NCI-H774 (cell line): ENCODE results near the gene RAB4A.

Experiments
- DNase-seq: peaks from one replicate; lab custom pipeline; 2025; lab: John Stamatoyannopoulos, UW

The RAB4A gene

GRCh38 chr1:229244091-229244490 is 26.8 kb upstream of the RAB4A start:
- no peak for DNase-seq

- DNase-seq, result no peak
Observed at GRCh38 chr1:229247871-229248270, 23.0 kb upstream of the RAB4A start.

GRCh38 chr1:229248821-229249817 is 21.8 kb upstream of the RAB4A start:
- DNase-seq, result no peak

- DNase-seq, result no peak
Observed at GRCh38 chr1:229249854-229250644, 20.9 kb upstream of the RAB4A start.

GRCh38 chr1:229251185-229251584 is 19.7 kb upstream of the RAB4A start:
- no peak for DNase-seq

GRCh38 chr1:229252228-229252984 is 18.5 kb upstream of the RAB4A start:
- DNase-seq, result no peak

GRCh38 chr1:229253151-229253974 is 17.5 kb upstream of the RAB4A start:
- DNase-seq, result peak; percentile 76

GRCh38 chr1:229254910-229255541 is 15.9 kb upstream of the RAB4A start:
- DNase-seq, result peak; percentile 44

GRCh38 chr1:229258031-229258756 is 12.7 kb upstream of the RAB4A start:
- DNase-seq, result peak; percentile 33

GRCh38 chr1:229258757-229259060 is 12.2 kb upstream of the RAB4A start:
- DNase-seq, result no peak

GRCh38 chr1:229260297-229260696 is 10.6 kb upstream of the RAB4A start:
- DNase-seq, result no peak

- DNase-seq, result no peak
Observed at GRCh38 chr1:229262239-229262638, 8.7 kb upstream of the RAB4A start.

- DNase-seq, result no peak
Observed at GRCh38 chr1:229263254-229263653, 7.7 kb upstream of the RAB4A start.

- DNase-seq, result no peak
Observed at GRCh38 chr1:229264068-229264467, 6.8 kb upstream of the RAB4A start.

- DNase-seq, result no peak
Observed at GRCh38 chr1:229264487-229264886, 6.4 kb upstream of the RAB4A start.

GRCh38 chr1:229266274-229266673 is 4.6 kb upstream of the RAB4A start:
- DNase-seq, result no peak

- DNase-seq, result no peak
Observed at GRCh38 chr1:229266832-229267500, 3.9 kb upstream of the RAB4A start.

- DNase-seq, result no peak
Observed at GRCh38 chr1:229268505-229268904, 2.4 kb upstream of the RAB4A start.

GRCh38 chr1:229271448-229272159 is 693 bp downstream of the RAB4A start:
- DNase-seq, result peak; percentile 5
